Measurements from ENCODE around the gene PTPRS.
"Not testable (repeated sequence)": the region's sequence is repeated elsewhere in the genome, so short reads cannot be mapped to it uniquely, and the experiment has no call there.

PTPRS gene

GRCh38 chr19:5372572-5373200, 32.1 kb upstream of the PTPRS start:
- H3K4me3 ChIP-seq (ENCODE audit: low read depth, low read length), result no peak overlapping the region
- no peak for TF ChIP-seq CTCF (IDR thresholded peaks at IDR 0.05; ENCODE audit: control insufficient read depth, extremely low read depth, insufficient read depth)
- DNase-seq (ENCODE audit: low read depth), result no peak

- no peak overlapping the region for H3K4me3 ChIP-seq (ENCODE audit: low read depth, low read length)
- no peak for DNase-seq (ENCODE audit: low read depth)
- TF ChIP-seq CTCF (IDR thresholded peaks at IDR 0.05; ENCODE audit: control insufficient read depth, extremely low read depth, insufficient read depth), result peak; percentile 59
These were observed 29.4 kb upstream of the PTPRS start for GRCh38 chr19:5369962-5370367.

- no peak for DNase-seq (ENCODE audit: low read depth)
- TF ChIP-seq CTCF (IDR thresholded peaks at IDR 0.05; ENCODE audit: control insufficient read depth, extremely low read depth, insufficient read depth), result no peak
- H3K4me3 ChIP-seq (ENCODE audit: low read depth, low read length), result no peak overlapping the region
These were observed 28.7 kb upstream of the PTPRS start for GRCh38 chr19:5369304-5369703.

- no peak for TF ChIP-seq CTCF (IDR thresholded peaks at IDR 0.05; ENCODE audit: control insufficient read depth, extremely low read depth, insufficient read depth)
- H3K4me3 ChIP-seq (ENCODE audit: low read depth, low read length), result no peak overlapping the region
- no peak for DNase-seq (ENCODE audit: low read depth)
These were observed 27.0 kb upstream of the PTPRS start for GRCh38 chr19:5367530-5368133.

- TF ChIP-seq CTCF (IDR thresholded peaks at IDR 0.05; ENCODE audit: control insufficient read depth, extremely low read depth, insufficient read depth), result no peak
- no peak for DNase-seq (ENCODE audit: low read depth)
- no peak overlapping the region for H3K4me3 ChIP-seq (ENCODE audit: low read depth, low read length)
These were observed 25.3 kb upstream of the PTPRS start for GRCh38 chr19:5365905-5366304.

GRCh38 chr19:5364674-5365073, 24.1 kb upstream of the PTPRS start:
- no peak for TF ChIP-seq CTCF (IDR thresholded peaks at IDR 0.05; ENCODE audit: control insufficient read depth, extremely low read depth, insufficient read depth)
- no peak overlapping the region for H3K4me3 ChIP-seq (ENCODE audit: low read depth, low read length)
- DNase-seq (ENCODE audit: low read depth), result no peak

- DNase-seq (ENCODE audit: low read depth); H3K4me3 ChIP-seq (ENCODE audit: low read depth, low read length): not testable (repeated sequence)
These were observed 21.2 kb upstream of the PTPRS start for GRCh38 chr19:5361839-5362238.

All from LNCaP clone FGC (cell line).